ENCODE data around the gene TMPRSS4. TPM values are rescaled to one million over a fixed set of nuclear protein-coding genes. Genes with fewer than 3 reads are reported as not detected.

TMPRSS4 gene
- total and polyA plus RNA-seq, 2 experiments from 2014 or later: 0.10 to 0.58 TPM

GRCh38 chr11:118154641-118155040 lies 77.8 kb downstream of the TMPRSS4 start (continued):
- TF ChIP-seq ZNF462 (CRISPR knock-in tag; IDR thresholded peaks at IDR 0.05): no peak
- no peak for TF ChIP-seq CREB1 (CRISPR knock-in tag; IDR thresholded peaks at IDR 0.05; ENCODE audit: low read depth)
- no peak for TF ChIP-seq JUNB (IDR thresholded peaks at IDR 0.05; ENCODE audit: unreplicated experiment)

GRCh38 chr11:118155776-118156530 lies 79.1 kb downstream of the TMPRSS4 start:
- Histone ChIP-seq H3K27me3 (ENCODE audit: insufficient read depth) (peaks cover 87% of the 10 kb centered on the region), H3K27ac (ENCODE audit: low read depth) (no peak overlapping the region), H3K9me2 (ENCODE audit: insufficient read depth) (no peaks in the 10 kb centered on the region), H3F3A (replicated peaks; ENCODE audit: low read depth) (0 out of 2 replicates have a peak, but pooled peaks cover 3% of the 10 kb centered on the region), H3K4me2 (peak overlapping the region; percentile 98), H3K4me3 (peak overlapping the region; percentile 94), H3K79me2 (replicated peaks; ENCODE audit: insufficient read depth) (no peaks in the 10 kb centered on the region), H4K20me1 (replicated peaks; ENCODE audit: insufficient read depth) (no peaks in the 10 kb centered on the region), H2AFZ (no peak overlapping the region), H3K4me1 (ENCODE audit: insufficient read depth) (peaks cover 55% of the 10 kb centered on the region), H3K36me3 (ENCODE audit: insufficient read depth) (no peaks in the 10 kb centered on the region)
- peaks cover 51% of the 10 kb centered on the region for H3K4me1 Mint-ChIP-seq
- H3K27me3 Mint-ChIP-seq (ENCODE audit: insufficient read depth, low read depth, poor library complexity): peaks cover 68% of the 10 kb centered on the region
- H3K4me3 Mint-ChIP-seq: peak overlapping the region; percentile 63; the same call in 2 of the 3 replicates
- no peaks in the 10 kb centered on the region for H3K36me3 Mint-ChIP-seq (ENCODE audit: low read depth)
- peak; percentile 7 for TF ChIP-seq EZH2 (IDR thresholded peaks at IDR 0.05; ENCODE audit: low read depth, unreplicated experiment)
- TF ChIP-seq POLR2AphosphoS5 (IDR thresholded peaks at IDR 0.05; ENCODE audit: low read depth): no peak
- ATAC-seq (peak; percentile 2), DNase-seq (ENCODE audit: low spot score) (no peak)
- H3K9me3 Mint-ChIP-seq: no peaks in the 10 kb centered on the region
- H3K27ac Mint-ChIP-seq: no peak overlapping the region
